Vagina (tissue), 2 donors: ENCODE measurements around the gene TMEM121B. TPM values are rescaled to one million over a fixed set of nuclear protein-coding genes. Genes with fewer than 3 reads are reported as not detected.

Experiments used
- DNase-seq, 2 donors: peaks; one replicate each; pipeline ENCODE4 v3.0.0-alpha.2; 2017; ENCODE audit errors: extremely low spot score in 2 of 2
- H3K27ac ChIP-seq: fragments of 200-600 bp; sonication (generic); one replicate; pipeline ENCODE4 v1.5.1; 2019
- H3K27me3 ChIP-seq: fragments of 200-600 bp; sonication (generic); one replicate; pipeline ENCODE4 v1.5.1; 2019
- H3K36me3 ChIP-seq, 2 donors: fragments of 200-600 bp; sonication (generic); one replicate each; pipeline ENCODE4 v1.5.1; 2017 to 2019
- H3K4me1 ChIP-seq: fragments of 200-600 bp; sonication (generic); one replicate; pipeline ENCODE4 v1.5.1; 2019
- H3K4me3 ChIP-seq, 2 donors: fragments of 200-600 bp; sonication (generic); 1 replicate in 1 of 2; 2 replicates in 1 of 2; pipeline ENCODE4 v1.5.1; 2016 to 2019
- H3K9me3 ChIP-seq: fragments of 200-600 bp; sonication (generic); one replicate; pipeline ENCODE4 v1.5.1; 2019
- POLR2A ChIP-seq, 2 donors: fragments of 450-650 bp; IDR thresholded peaks; one replicate each; pipeline ENCODE4 v1.6.1; 2017; ENCODE audit warnings: antibody characterized with exemption in 2 of 2, mild to moderate bottlenecking in 2 of 2, moderate library complexity in 2 of 2
- POLR2AphosphoS5 ChIP-seq, 2 donors: sonication (generic); formaldehyde crosslinking; IDR thresholded peaks; one replicate each; pipeline ENCODE4 v1.9.0; 2017; ENCODE audit warnings: antibody characterized with exemption in 2 of 2, mild to moderate bottlenecking in 2 of 2, low read depth in 1 of 2; ENCODE audit not compliant: insufficient read depth in 1 of 2
- intact Hi-C: fragments of 100-400 bp; cut with DNase I; formaldehyde crosslinking; loops from one replicate; pipeline ENCODE4 v1.15.1; 2023
- total RNA-seq: library from RNA; depleted of rRNA; stranded (reverse); fragments of >200 nt; gene quantifications from one replicate; pipeline ENCODE4 v1.2.3, GENCODE V29; 2016
- TF ChIP-seq, protein P1 (sequence below), 3 experiments: fragments of 450-650 bp in 2 of 3; fragments of 200-600 bp in 1 of 3; sonication (generic) in 1 of 3; IDR thresholded peaks; one replicate each; pipeline ENCODE4 v1.5.1; 2017 to 2019; ENCODE audit warnings: antibody characterized with exemption in 3 of 3, mild to moderate bottlenecking in 2 of 3, moderate library complexity in 2 of 3

TMEM121B gene
- total RNA-seq, 1 donor from 2014 or later, result not detected

GRCh38 chr22:17115236-17115635 lies 5.9 kb downstream of the TMEM121B start:
- H3K36me3 ChIP-seq, result no peaks in the 10 kb centered on the region
- H3K27ac ChIP-seq, result no peak overlapping the region
- no peaks in the 10 kb centered on the region for H3K9me3 ChIP-seq
- intact Hi-C loops, result no loop called here
- no peaks in the 10 kb centered on the region for H3K27me3 ChIP-seq
- DNase-seq, result no peak
- no peak overlapping the region for H3K4me3 ChIP-seq
- TF ChIP-seq POLR2A (IDR thresholded peaks at IDR 0.05) (no peak), POLR2AphosphoS5 (IDR thresholded peaks at IDR 0.05; ENCODE audit: insufficient read depth in 1 of 2, low read depth in 1 of 2) (no peak)
- H3K4me1 ChIP-seq, result no peaks in the 10 kb centered on the region

GRCh38 chr22:17114898-17115235 lies 6.3 kb downstream of the TMEM121B start:
- no peaks in the 10 kb centered on the region for H3K4me1 ChIP-seq
- DNase-seq, result no peak
- no peak overlapping the region for H3K27ac ChIP-seq
- peaks cover 0 to 2% of the 10 kb centered on the region in 2 donors for H3K36me3 ChIP-seq
- H3K27me3 ChIP-seq, result no peaks in the 10 kb centered on the region
- TF ChIP-seq POLR2AphosphoS5 (IDR thresholded peaks at IDR 0.05; ENCODE audit: insufficient read depth in 1 of 2, low read depth in 1 of 2) (no peak), POLR2A (IDR thresholded peaks at IDR 0.05) (no peak)
- TF ChIP-seq, protein P1, sequence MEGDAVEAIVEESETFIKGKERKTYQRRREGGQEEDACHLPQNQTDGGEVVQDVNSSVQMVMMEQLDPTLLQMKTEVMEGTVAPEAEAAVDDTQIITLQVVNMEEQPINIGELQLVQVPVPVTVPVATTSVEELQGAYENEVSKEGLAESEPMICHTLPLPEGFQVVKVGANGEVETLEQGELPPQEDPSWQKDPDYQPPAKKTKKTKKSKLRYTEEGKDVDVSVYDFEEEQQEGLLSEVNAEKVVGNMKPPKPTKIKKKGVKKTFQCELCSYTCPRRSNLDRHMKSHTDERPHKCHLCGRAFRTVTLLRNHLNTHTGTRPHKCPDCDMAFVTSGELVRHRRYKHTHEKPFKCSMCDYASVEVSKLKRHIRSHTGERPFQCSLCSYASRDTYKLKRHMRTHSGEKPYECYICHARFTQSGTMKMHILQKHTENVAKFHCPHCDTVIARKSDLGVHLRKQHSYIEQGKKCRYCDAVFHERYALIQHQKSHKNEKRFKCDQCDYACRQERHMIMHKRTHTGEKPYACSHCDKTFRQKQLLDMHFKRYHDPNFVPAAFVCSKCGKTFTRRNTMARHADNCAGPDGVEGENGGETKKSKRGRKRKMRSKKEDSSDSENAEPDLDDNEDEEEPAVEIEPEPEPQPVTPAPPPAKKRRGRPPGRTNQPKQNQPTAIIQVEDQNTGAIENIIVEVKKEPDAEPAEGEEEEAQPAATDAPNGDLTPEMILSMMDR (IDR thresholded peaks at IDR 0.05), result no peak
- no peak overlapping the region for H3K4me3 ChIP-seq
- intact Hi-C loops, result no loop called here
- no peaks in the 10 kb centered on the region for H3K9me3 ChIP-seq

DNA sequence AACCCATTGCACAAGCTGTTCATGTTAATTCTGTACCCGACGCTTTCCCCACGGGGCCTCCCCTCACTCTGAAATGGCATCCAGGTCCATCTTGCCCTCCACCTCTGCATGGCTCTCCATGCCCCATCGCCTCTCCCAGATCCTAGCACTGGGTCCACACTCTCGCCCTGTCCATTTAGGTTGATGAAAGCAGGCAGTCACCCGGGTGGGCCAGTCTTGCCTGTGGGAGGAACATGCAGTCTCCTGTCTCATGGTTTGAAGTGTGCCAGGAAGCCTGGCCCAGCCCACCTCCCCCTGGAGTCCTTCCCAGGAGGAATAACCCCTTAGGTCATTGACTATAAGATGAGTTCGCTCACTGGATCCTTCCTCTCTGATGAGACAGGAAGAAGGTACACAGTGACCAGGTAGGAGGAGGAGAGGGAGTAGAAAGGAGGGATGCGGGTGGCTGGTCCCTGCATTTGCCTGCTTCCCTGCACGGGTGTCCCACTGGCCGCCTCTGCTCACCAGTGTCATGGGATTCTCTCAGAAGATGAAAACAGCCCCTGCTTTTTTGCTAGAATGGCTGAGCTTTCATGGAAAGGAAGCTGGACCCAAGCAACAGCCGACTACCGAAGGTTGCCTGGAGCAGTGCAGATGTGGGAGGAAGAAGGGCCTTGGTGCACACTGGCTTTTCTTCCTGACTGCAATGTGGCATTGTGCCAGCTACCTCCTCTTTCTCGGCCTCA lies 6.8 kb downstream of the TMEM121B start:
- intact Hi-C loops, result no loop called here

GRCh38 chr22:17113600-17113999 lies 7.6 kb downstream of the TMEM121B start:
- intact Hi-C loops, result no loop called here
- no peak for DNase-seq
- H3K9me3 ChIP-seq, result no peaks in the 10 kb centered on the region

More for the DNA sequence above, 6.8 kb downstream of the TMEM121B start:
- DNase-seq, result no peak
- Histone ChIP-seq H3K4me3 (no peak overlapping the region), H3K27me3 (no peaks in the 10 kb centered on the region), H3K9me3 (no peaks in the 10 kb centered on the region), H3K36me3 (peaks cover 0 to 7% of the 10 kb centered on the region in 2 donors), H3K27ac (no peak overlapping the region), H3K4me1 (no peaks in the 10 kb centered on the region)
- TF ChIP-seq POLR2A (IDR thresholded peaks at IDR 0.05) (no peak), POLR2AphosphoS5 (IDR thresholded peaks at IDR 0.05; ENCODE audit: insufficient read depth in 1 of 2, low read depth in 1 of 2) (no peak)
- TF ChIP-seq, protein P1 (IDR thresholded peaks at IDR 0.05), result no peak

GRCh38 chr22:17112491-17113042 lies 8.6 kb downstream of the TMEM121B start:
- no peaks in the 10 kb centered on the region for H3K9me3 ChIP-seq
- DNase-seq, result no peak
- intact Hi-C loops, result no loop called here
- H3K27me3 ChIP-seq, result no peaks in the 10 kb centered on the region
- peaks cover 0 to 21% of the 10 kb centered on the region in 2 donors for H3K36me3 ChIP-seq
- no peaks in the 10 kb centered on the region for H3K4me1 ChIP-seq
- no peak overlapping the region for H3K4me3 ChIP-seq
- TF ChIP-seq POLR2AphosphoS5 (IDR thresholded peaks at IDR 0.05; ENCODE audit: insufficient read depth in 1 of 2, low read depth in 1 of 2), result no peak
- TF ChIP-seq, protein P1 (IDR thresholded peaks at IDR 0.05), result no peak
- no peak for TF ChIP-seq POLR2A (IDR thresholded peaks at IDR 0.05)
- no peak overlapping the region for H3K27ac ChIP-seq

More at GRCh38 chr22:17113600-17113999, 7.6 kb downstream of the TMEM121B start:
- H3K27me3 ChIP-seq, result no peaks in the 10 kb centered on the region
- H3K4me3 ChIP-seq, result no peak overlapping the region
- H3K27ac ChIP-seq, result no peak overlapping the region
- no peaks in the 10 kb centered on the region for H3K4me1 ChIP-seq
- peaks cover 0 to 15% of the 10 kb centered on the region in 2 donors for H3K36me3 ChIP-seq
- TF ChIP-seq POLR2A (IDR thresholded peaks at IDR 0.05) (no peak), POLR2AphosphoS5 (IDR thresholded peaks at IDR 0.05; ENCODE audit: insufficient read depth in 1 of 2, low read depth in 1 of 2) (no peak)
- TF ChIP-seq, protein P1 (IDR thresholded peaks at IDR 0.05), result no peak
